T-helper 1 cell treated with Interleukin-12 subunit alpha and Interleukin-12 subunit beta and Interleukin-4 antibody, amounts not matched to agents 30 ng/mL and 1 ng/mL, for 36 hours (primary cell): ENCODE results near the gene ERICH6B. TPM values are rescaled to one million over a fixed set of nuclear protein-coding genes. Genes with fewer than 3 reads are reported as not detected.

Experiments used
- intact Hi-C: fragments of 100-400 bp; cut with micrococcal nuclease; formaldehyde crosslinking; loops from one replicate; pipeline ENCODE4 v1.15.1; 2024
- total RNA-seq: library from RNA; stranded (reverse); gene quantifications from 2 replicates; pipeline ENCODE4 v1.2.3, GENCODE V29; 2022

Gene ERICH6B
- total RNA-seq, 1 donor from 2014 or later, result not detected

DNA sequence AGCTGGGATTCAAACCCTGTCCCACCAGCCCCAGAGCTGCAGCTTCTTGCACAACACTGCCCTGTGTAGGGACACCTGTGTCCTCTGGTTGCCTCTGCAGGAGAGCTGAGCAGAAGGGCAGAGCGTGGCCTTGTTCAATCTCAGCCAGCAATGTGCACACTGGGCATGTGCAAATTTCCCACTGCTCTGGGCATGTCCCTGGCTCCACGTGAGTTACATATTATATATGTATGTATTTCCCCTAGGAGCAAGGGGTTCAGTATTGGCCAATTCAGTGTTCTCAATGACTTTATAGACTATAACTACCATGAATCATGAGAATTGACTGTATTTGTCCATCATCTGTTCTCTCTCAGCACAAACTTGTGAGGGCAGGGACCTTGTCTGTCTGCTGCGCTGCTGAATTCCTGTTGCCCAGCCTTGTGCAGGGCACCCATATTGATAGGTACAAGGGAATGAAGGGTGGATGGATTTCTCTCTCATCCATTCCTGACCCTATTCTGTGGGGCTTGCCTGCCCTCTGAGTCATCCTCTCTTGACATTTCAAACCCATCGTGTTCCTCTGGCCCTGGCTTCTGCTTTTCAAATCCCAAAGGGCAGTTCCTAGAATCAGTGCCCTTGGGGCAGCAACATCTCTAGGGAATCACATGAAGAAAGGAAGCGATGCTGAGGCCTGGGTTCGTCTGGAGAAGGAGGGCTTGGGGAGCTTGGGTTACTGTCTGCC is 69.7 kb downstream of the ERICH6B start:
- intact Hi-C loops, result no loop called here

DNA sequence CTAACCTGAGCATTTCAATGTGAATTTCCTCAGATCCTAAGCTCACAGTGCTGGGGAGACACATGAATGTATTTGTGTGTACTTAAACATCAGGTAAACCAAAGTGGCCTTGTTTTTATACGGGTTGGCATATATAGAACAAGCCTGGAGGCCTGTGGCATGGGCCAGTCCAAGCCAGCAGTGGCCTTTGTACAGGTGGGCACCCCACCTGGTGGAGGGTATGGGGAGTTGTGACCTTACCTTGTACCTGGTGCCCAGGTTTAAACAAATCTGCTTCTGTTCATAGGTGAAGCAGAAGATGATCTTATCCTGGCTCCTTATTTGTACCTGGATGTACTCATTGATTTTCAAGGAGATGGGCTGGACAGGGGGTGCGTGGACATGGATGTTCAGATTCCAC is 71.0 kb downstream of the ERICH6B start:
- intact Hi-C loops, result no loop called here

DNA sequence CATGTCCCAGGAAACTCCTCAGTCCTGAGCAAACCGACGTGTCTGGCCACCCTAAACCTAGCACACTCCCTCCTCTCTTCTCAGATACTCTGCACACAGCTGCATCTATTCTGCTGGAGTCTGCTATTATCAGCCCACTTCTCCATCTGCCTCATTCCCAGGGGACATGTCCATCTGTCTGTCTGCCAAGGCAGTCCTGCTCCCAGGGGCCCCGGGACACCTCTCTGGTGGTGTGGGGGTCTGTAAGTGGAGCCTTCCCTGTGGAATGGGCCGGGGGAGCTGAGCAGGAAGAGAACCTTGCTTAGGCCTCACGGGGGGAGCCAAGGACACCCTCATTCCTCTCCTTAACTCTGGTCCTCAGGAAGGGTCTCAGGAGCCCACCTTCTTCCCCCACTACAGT is 72.7 kb downstream of the ERICH6B start:
- intact Hi-C loops, result no loop called here

DNA sequence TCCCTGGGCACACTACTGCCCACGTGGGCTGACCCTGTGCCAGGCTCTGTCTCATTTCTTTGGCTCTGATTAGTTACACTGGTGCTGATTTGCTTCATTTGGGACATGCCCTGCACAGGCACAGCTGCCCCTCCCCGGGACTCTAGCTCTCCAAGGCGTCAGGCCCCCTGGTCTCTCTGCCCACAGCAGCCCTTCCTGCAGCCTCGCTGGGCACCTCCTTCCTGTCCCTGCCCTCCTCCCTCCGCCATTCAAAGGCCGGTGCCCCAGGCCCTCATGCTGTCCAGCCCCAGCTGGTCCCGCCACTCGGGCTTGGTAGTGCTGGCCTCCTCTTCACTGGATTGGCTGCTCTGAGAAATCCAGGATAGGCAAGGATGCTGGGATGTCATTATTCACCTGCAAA is 73.1 kb downstream of the ERICH6B start:
- intact Hi-C loops, result no loop called here

DNA sequence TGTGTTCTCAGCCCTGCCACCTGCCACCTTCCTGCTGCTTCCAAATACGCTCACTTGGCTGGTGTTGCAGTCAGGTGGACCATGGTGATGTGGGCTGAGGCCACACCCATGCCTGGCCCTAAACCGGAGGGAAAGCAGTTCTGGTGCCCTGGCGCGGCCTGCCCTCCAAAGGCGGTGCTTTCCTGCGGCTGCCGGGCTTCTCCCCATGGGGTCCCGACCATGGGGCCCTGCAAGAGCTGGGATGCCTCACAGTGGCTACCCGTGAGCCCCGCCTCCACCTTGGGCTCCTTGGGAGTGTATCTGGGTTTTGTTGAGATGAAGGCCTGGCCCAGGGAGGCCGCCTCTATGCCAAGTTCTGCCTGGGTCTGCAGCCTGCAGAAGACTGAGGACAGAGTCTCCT is 73.7 kb downstream of the ERICH6B start:
- intact Hi-C loops, result no loop called here

DNA sequence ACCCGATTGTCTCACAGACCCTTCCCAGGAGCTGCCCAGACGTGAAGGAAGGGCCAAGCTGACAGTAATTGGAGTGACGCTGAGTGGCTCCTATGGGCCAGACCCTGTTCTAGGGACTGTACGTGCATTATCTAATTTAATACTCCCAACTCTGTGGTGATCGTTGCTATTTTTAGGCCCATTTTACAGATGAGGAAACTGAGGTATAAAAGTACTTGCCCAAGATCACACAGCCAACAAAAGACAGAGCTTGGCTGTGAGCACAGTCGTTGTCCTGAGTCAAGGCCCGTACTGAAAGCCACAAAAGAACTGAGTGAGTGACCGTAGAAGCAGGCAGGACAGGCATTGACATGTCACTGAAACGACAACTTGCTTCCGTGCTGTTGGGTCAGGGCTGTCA is 74.7 kb downstream of the ERICH6B start:
- intact Hi-C loops, result no loop called here

DNA sequence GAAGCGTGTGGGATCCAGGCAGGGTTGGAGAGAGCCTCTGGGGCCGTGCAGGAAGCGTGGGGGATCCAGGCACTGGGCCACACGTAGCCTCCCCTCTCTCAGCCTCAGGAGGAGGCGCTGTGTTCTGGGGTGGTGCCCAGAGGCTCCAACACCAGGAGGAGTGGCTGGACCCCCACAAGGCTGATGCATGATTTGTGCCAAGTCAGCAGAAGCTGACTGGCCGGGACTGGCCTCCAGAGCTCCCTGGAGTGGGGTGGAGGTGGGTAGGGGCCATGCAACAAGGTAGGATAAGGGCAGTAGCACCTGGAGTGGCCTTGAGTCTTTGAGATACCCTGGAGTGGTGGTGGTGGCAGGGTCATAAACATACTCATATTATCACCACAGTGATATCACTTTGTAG is 75.3 kb downstream of the ERICH6B start:
- intact Hi-C loops, result no loop called here

DNA sequence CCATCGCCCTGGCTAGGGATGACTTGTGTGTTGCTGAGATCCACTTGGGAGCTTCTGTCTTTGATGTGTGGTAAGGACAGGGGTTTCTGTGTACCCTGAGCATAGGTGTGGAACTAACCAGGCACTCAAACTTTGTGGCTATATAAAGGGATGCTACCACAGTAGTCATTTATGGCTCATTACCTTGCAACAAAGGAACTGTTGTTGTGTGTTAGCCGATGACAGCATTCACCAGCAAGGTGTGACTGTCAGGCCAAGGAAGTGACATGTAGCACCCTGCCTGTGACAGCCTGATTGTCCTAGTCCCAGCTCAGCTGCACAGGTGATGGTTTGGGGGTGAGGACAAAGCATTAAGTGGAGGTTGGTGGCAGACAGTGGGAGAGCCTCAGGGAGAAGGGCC is 77.2 kb downstream of the ERICH6B start:
- intact Hi-C loops, result no loop called here

DNA sequence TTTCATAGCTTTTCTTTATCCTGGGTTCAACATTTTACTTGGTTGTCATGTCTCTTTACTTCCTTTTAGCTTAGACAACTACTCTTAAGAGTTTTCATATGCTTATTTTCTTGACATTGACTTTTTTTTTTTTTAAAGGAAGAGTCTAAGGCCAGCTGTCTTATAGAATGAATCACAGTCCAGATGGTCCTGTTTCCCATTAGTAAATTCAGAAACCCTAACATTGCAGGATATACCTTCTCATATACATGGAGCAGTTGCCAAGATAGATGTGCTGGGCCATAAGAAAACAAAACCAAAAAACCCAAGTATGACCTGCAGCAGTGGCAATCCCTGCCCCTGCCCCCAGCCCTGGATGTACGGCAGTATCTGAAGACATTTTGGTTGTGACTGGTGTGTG is 78.0 kb downstream of the ERICH6B start:
- intact Hi-C loops, result no loop called here

DNA sequence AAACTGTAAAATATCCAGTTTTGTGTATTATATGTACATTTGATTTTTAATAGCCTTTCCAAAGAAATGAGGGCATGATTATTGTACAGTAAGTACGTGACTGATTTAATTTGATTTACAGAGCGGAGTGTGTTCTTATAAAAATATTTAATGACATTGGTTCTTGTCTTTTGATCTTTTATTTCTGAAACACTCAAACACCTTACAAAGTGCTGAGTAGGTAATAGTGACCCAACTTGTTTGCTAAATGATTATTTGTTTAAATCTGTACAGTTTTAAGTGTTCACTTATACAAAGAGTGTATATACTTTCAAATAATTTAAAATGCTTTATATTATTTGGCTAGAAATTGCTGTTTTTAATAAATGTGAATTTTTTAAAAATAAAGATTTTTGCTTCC is 79.3 kb downstream of the ERICH6B start:
- intact Hi-C loops, result no loop called here

DNA sequence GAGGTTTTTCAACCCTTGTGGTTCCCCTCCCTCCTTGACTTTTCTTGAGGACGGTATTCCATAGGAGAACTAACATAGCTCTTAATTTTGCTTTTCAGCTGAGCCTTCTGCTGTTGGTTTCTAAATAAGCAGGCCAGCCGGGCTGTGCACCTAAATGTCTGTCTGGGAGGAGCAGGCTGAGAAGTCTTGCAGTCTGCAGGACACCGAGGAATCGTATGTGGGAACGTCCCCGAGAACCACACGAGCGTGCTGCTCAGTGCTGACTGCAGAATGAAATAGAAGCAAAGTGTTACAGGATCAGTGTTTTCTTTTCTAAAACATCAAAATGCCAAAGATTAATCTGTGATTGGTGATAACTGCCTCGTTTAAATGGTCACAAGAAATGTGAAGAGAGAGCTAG is 80.9 kb downstream of the ERICH6B start:
- intact Hi-C loops, result no loop called here

DNA sequence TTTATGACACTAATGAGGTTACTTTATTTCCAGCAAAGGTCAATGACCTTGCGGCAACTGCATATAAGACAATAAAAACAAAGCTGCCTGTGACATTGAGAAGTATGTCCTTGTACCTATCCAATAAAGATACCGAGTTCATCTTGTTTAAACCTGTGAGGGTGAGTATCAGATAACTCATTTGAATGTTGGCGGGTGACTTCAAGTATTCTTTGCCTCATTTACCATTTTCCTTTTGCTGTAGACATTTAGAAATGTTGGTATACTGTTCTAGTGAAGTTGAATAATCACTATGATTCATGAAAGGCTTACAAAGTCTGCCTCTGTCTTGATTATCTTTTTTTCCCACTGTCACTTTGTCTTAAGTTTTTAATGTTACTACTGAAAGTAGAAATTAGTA is 85.8 kb downstream of the ERICH6B start:
- intact Hi-C loops, result no loop called here

DNA sequence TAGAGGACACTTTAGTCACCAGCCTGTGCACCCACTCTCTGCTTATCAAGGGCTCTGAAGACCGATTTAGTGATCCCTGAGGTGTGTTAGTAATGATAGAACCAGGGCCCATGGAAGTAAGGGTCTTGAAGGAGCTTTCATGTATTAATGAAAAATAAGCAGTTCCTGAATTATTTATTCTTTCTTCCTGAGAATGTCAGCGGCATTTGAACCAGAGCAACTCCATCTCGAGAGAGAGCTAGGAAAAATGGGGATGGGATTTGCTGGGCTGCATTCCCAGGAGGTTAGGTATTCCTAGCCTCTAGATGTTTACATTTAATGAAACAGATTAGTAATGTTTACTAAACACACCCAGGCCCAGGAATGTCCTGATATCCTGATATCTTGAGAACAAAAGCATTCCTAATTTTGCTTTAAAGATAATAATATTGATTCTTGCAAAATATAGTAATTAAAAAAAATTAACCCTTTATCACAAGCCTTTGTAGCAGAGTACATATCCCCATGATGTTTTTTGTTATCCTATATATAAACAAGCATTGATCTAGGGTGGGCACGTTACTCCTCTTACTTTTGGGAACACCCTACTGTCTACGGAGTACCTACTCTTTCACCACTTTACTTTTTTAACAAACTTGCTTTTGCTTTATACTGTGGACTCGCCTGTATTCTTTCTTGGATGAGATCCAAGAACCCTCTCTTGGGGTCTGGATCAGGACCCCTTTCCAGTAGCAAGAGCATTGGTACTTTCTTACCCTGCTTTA is 87.7 kb downstream of the ERICH6B start:
- intact Hi-C loops, result no loop called here

DNA sequence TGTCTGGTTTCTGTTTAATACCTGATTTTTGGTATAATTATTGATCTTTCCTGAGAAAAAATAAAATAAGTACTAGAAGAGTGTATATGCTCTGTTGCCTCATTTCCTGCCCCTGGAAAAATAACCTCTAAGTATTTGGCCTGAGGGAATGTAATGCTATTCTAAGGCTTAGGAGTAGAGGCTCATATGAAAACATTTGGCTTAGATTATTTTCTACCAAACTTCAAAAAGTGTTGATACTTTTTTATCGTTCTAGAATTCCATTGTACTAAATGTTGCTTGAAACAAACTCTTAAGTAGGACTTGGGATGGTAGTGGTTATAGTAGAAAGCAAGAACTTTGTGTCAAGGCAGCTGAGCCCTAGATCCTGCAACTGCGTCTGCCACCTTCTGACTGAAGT is 93.0 kb downstream of the ERICH6B start:
- intact Hi-C loops, result no loop called here

DNA sequence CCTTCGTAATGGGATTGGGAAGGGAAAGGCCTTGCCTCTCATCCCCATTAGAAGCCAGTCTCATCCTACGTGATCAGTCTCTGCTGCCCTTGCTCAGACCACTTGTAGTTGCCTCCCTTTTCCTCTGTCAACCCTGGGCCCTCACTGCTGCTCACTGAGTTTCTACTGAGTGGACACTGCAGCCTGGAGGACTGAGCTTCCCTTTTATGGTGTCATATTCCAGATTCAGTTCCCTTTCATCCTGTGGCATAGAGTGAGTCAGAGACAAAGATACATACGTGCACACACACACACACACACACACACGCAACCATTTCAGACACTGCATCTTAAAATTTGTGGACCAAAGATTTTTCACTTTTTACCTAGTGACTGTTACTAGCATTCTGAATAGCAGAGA is 94.2 kb downstream of the ERICH6B start:
- intact Hi-C loops, result no loop called here

DNA sequence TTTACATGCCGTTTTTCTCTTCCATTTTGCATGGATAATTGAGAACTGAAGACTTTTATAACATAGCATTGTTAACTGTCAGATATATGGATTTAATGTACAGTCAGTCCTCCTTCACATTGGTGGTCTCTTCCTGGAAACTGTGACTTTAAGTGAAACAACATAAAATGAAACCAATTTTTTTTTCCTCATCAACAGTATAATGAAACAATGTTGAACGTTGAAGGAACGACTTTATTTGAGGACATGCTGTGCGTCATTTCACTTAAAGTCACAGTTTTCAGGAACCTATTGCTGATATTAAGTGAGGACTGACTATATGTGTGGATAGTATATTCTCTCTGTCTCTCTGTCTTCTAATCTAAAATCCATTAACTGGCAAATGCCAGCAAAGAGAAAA is 96.0 kb downstream of the ERICH6B start:
- intact Hi-C loops, result no loop called here

DNA sequence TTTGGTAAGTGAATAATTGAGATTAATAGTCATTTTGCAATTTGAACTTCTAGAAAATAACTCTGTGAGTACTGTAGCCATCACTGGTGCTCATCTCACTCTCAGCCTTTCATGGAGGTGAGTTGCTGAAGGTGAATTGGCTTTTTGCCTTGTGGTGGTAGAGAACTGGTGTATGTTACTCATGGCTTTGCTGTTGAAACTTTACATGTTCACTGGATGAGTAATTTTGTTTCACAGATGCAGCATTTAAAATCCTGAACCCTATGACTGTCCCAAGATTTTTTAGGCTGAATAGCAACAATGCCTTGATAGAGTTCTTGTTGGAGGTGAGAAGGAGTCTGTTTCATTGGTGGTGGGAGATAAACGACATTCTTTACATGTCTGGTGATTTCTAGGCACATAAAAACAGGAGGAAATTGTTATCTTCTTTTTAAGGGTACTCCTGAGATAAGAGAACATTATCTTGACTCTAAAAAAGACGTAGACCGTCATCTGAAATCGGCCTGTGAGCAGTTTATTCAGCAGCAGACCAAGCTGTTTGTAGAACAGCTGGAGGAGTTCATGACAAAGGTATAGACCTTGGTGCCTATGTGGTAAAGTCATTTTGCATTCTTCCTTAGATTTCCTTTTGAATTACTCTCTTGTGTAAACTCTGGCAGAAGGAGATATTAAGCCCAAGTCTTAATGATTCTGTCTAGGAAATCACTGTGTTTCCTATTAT is 96.9 kb downstream of the ERICH6B start:
- intact Hi-C loops, result no loop called here

DNA sequence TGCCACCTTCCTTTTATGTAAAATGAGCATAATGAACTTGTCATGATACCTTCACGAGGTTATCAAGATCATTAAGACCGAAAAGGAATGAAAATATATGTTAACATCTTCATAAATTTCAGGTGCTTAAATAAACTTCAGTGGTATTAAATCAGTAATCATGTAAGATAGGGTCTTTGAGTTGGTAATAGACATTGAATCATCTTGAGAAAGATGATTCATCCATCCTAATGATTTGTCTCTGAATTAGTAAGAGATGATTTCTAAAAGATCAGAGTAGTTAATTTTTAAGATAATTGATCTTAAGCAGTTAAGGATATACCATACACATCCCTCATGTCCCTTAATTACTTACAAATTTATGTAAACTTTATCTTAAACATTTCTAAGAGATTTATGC is 98.8 kb downstream of the ERICH6B start:
- intact Hi-C loops, result no loop called here

DNA sequence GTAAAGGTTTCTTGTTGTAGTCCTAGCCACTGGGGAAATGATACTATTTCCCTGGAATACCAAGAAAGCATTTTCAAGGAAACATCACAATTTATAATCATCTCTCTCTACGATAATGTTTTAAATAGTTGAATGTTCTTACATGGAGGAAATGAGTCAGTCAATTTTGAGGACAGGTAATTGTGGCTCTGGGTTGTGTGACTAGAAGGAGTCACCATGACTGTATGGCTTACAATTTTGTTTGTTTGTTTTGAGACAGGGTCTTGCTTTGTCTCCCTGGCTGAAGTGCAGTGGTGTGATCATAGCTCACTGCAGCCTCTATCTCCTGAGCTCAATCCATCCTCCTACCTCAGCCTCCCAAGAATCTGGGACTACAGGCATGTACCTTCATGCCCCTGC is 103.4 kb downstream of the ERICH6B start:
- intact Hi-C loops, result loop anchor here (5.0 kb wide), 1 partner anchor 615 kb away; no protein-coding TSS in a partner anchor

DNA sequence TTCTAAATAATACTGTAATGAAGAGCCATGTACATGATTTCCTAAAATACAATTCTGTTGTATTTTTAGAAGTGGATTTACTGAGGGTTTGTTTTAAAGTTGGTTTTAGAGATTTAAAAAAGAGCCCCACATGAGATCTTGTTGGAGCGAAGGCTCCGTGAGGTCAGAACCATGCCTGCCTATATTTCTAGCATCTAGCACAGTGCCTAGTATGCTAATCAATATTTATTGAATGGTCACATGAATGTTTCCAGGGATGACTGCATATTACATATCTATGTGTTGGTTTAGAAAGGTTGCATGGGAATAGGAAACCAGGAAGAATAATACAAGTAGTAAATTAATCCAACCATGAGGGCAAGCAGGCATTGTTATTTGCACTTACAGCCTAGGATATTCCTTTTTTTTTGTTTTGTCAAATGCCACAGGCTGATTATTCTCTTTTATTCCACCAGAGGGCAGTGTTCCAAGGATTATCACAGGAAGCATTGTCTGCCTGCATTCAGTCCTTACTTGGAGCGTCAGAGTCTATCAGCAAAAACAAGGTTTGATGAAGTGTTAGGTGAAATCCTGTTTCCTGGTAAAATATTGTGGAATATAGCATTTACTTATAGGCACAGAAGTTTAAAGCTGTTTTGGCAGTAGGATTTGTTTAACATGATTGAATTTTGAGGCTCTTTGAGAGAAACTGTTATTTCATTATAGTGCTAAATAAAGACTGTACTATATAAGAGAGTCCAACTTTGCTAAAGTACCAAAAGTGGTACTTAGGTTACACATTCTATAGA is 104.0 kb downstream of the ERICH6B start:
- intact Hi-C loops, result loop anchor here (1.0 to 5.0 kb wide), 5 partner anchors 140 to 810 kb away; no protein-coding TSS in a partner anchor

DNA sequence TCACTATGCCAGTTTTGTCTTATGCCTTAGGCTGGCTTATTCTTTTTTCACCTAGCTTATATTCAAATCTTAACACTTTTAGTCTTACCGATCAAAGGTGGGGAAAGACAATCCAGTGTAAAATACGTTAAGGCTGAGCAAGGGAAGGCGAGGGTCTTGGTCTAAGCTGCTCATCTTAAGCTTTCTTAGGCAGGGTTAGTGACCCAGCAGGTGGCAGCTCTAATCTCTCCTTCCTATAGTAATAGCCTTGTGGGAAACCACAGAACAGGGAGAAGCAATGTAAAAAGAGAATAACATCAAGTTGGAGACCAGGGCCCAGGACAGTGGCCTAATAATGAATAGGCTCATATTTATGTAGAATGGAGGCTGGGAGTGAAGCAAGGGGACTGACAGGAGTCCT is 104.9 kb downstream of the ERICH6B start:
- intact Hi-C loops, result loop anchor here (1.0 to 5.0 kb wide), 5 partner anchors 139 to 811 kb away; no protein-coding TSS in a partner anchor
